Osteocyte (in vitro differentiated cells): ENCODE data around the gene UQCRC1. TPM values are rescaled to one million over a fixed set of nuclear protein-coding genes. Genes with fewer than 3 reads are reported as not detected.

Source experiments
- DNase-seq: peaks from one replicate; pipeline ENCODE4 v3.0.0; 2021; ENCODE audit warnings: mixed read lengths; ENCODE audit not compliant: unreplicated experiment; ENCODE audit errors: extremely low spot score
- H3K27ac Mint-ChIP-seq: one replicate; pipeline ENCODE4 v1.8.0; 2021; ENCODE audit warnings: mild to moderate bottlenecking, mixed read lengths; ENCODE audit not compliant: unreplicated experiment
- H3K27me3 Mint-ChIP-seq: one replicate; pipeline ENCODE4 v1.8.0; 2021; ENCODE audit warnings: mixed read lengths; ENCODE audit not compliant: unreplicated experiment
- H3K36me3 Mint-ChIP-seq: one replicate; pipeline ENCODE4 v1.8.0; 2021; ENCODE audit warnings: mixed read lengths; ENCODE audit not compliant: unreplicated experiment
- H3K4me1 Mint-ChIP-seq: one replicate; pipeline ENCODE4 v1.8.0; 2021; ENCODE audit warnings: mixed read lengths; ENCODE audit not compliant: unreplicated experiment
- H3K4me3 Mint-ChIP-seq: one replicate; pipeline ENCODE4 v1.8.0; 2021; ENCODE audit warnings: mild to moderate bottlenecking, moderate library complexity, mixed read lengths; ENCODE audit not compliant: unreplicated experiment
- H3K9me3 Mint-ChIP-seq: one replicate; pipeline ENCODE4 v1.8.0; 2021; ENCODE audit warnings: mixed read lengths; ENCODE audit not compliant: unreplicated experiment
- CTCF ChIP-seq: fragments of 200-600 bp; sonication (generic); IDR thresholded peaks from 2 replicates; pipeline ENCODE4 v1.5.0; 2021; ENCODE audit warnings: antibody characterized with exemption, mild to moderate bottlenecking, moderate library complexity
- total RNA-seq: library from RNA; stranded (reverse); gene quantifications from 2 replicates; pipeline ENCODE4 v1.2.1, GENCODE V29; 2021

The UQCRC1 gene
- total RNA-seq, 1 donor from 2014 or later, result 202 TPM

- TF ChIP-seq CTCF, result no peak
- no peak overlapping the region for H3K4me3 Mint-ChIP-seq
- H3K9me3 Mint-ChIP-seq, result no peaks in the 10 kb centered on the region
- peaks cover 3% of the 10 kb centered on the region for H3K4me1 Mint-ChIP-seq
- no peaks in the 10 kb centered on the region for H3K27me3 Mint-ChIP-seq
- no peak for DNase-seq
- no peak overlapping the region for H3K27ac Mint-ChIP-seq
- peaks cover 52% of the 10 kb centered on the region for H3K36me3 Mint-ChIP-seq
Observed at GRCh38 chr3:48628277-48629017, 19.0 kb upstream of the UQCRC1 start.

- H3K27me3 Mint-ChIP-seq, result no peaks in the 10 kb centered on the region
- no peak for DNase-seq
Observed at GRCh38 chr3:48625600-48625999, 16.2 kb upstream of the UQCRC1 start.

GRCh38 chr3:48624767-48625166 is 15.3 kb upstream of the UQCRC1 start:
- peaks cover 42% of the 10 kb centered on the region for H3K36me3 Mint-ChIP-seq

More at GRCh38 chr3:48625600-48625999, 16.2 kb upstream of the UQCRC1 start:
- TF ChIP-seq CTCF, result no peak
- Mint-ChIP-seq H3K27ac (no peak overlapping the region), H3K36me3 (peaks cover 45% of the 10 kb centered on the region), H3K4me1 (peaks cover 6% of the 10 kb centered on the region), H3K4me3 (no peak overlapping the region), H3K9me3 (no peaks in the 10 kb centered on the region)

GRCh38 chr3:48623851-48624547 is 14.6 kb upstream of the UQCRC1 start:
- Mint-ChIP-seq H3K27ac (no peak overlapping the region), H3K36me3 (peaks cover 34% of the 10 kb centered on the region), H3K9me3 (no peaks in the 10 kb centered on the region), H3K27me3 (no peaks in the 10 kb centered on the region), H3K4me1 (peaks cover 20% of the 10 kb centered on the region), H3K4me3 (no peak overlapping the region)
- DNase-seq, result no peak
- TF ChIP-seq CTCF, result no peak

More at GRCh38 chr3:48624767-48625166, 15.3 kb upstream of the UQCRC1 start:
- peaks cover 12% of the 10 kb centered on the region for H3K4me1 Mint-ChIP-seq
- TF ChIP-seq CTCF, result no peak
- H3K27me3 Mint-ChIP-seq, result no peaks in the 10 kb centered on the region
- peak overlapping the region; percentile 23 for H3K27ac Mint-ChIP-seq
- DNase-seq, result no peak
- H3K9me3 Mint-ChIP-seq, result no peaks in the 10 kb centered on the region
- H3K4me3 Mint-ChIP-seq, result no peak overlapping the region

GRCh38 chr3:48621461-48621869 is 12.0 kb upstream of the UQCRC1 start, which contains the start of gene TMEM89:
TMEM89 (minus strand) TSS chr3:48621769; CDS start chr3:48621756, 13 bp downstream.
- H3K4me1 Mint-ChIP-seq, result peaks cover 30% of the 10 kb centered on the region
- TF ChIP-seq CTCF, result no peak
- H3K4me3 Mint-ChIP-seq, result no peak within 1 kb of the TSS
- no peak for DNase-seq
- peaks cover 18% of the 10 kb centered on the region for H3K36me3 Mint-ChIP-seq
- peak within 1 kb of the TSS; percentile 94 for H3K27ac Mint-ChIP-seq
- H3K27me3 Mint-ChIP-seq, result no peaks in the 10 kb centered on the region
- H3K9me3 Mint-ChIP-seq, result peaks cover 4% of the 10 kb centered on the region
